OCI-LY1 (cell line): ENCODE results near the gene LZTS3.

Source experiments
- EZH2 ChIP-seq: fragments of 200-600 bp; sonication (generic), shearing (Covaris generic); IDR thresholded peaks from 2 replicates; pipeline ENCODE4 v1.8.0; 2017; ENCODE audit warnings: borderline replicate concordance, mixed run types, mild to moderate bottlenecking, antibody characterized with exemption, low read length, moderate library complexity, mixed read lengths
- TF ChIP-seq, protein P1 (sequence below): fragments of 200-600 bp; sonication (generic), shearing (Covaris generic); IDR thresholded peaks from 2 replicates; pipeline ENCODE4 v1.5.1; 2017; ENCODE audit warnings: mild to moderate bottlenecking, antibody characterized with exemption, low read length, moderate library complexity, mixed read lengths

GRCh38 chr20:3209946-3210317 lies 36.6 kb upstream of the LZTS3 start:
- TF ChIP-seq, protein P1, sequence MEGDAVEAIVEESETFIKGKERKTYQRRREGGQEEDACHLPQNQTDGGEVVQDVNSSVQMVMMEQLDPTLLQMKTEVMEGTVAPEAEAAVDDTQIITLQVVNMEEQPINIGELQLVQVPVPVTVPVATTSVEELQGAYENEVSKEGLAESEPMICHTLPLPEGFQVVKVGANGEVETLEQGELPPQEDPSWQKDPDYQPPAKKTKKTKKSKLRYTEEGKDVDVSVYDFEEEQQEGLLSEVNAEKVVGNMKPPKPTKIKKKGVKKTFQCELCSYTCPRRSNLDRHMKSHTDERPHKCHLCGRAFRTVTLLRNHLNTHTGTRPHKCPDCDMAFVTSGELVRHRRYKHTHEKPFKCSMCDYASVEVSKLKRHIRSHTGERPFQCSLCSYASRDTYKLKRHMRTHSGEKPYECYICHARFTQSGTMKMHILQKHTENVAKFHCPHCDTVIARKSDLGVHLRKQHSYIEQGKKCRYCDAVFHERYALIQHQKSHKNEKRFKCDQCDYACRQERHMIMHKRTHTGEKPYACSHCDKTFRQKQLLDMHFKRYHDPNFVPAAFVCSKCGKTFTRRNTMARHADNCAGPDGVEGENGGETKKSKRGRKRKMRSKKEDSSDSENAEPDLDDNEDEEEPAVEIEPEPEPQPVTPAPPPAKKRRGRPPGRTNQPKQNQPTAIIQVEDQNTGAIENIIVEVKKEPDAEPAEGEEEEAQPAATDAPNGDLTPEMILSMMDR, result no peak
- no peak for TF ChIP-seq EZH2
